SKM-1 treated with dmso at 0.1 percent for 144 hours (cell line): ENCODE measurements around the gene VLDLR.
A peak's percentile ranks its signal among the peaks of the same experiment; 100 is the strongest.

Experiments
- DNase-seq: peaks from one replicate; lab custom pipeline; 2025; ENCODE audit not compliant: unreplicated experiment; lab: John Stamatoyannopoulos, UW

Gene VLDLR

DNA sequence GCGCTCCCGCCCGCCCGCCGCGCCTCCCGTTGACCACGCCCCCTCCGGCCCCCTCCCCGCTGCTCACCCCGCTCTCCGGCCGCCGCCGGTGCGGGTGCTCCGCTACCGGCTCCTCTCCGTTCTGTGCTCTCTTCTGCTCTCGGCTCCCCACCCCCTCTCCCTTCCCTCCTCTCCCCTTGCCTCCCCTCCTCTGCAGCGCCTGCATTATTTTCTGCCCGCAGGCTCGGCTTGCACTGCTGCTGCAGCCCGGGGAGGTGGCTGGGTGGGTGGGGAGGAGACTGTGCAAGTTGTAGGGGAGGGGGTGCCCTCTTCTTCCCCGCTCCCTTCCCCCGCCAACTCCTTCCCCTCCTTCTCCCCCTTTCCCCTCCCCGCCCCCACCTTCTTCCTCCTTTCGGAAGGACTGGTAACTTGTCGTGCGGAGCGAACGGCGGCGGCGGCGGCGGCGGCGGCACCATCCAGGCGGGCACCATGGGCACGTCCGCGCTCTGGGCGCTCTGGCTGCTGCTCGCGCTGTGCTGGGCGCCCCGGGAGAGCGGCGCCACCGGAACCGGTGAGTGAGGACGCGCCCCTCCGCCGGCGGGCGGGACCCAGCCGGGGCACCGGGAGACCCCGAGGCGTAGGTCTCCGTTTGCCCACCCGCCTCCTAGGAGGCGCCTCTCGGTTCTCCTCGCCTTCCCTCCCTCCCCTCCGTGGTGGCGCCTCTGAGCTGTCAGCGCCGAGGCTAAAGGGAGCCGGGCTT is at the start of gene VLDLR:
Gene VLDLR, plus strand, starts transcription at position 66 of the 739 bp plus-strand sequence. Its CDS starts 403 bp downstream, at position 469.
- peak; percentile 66 for DNase-seq

DNA sequence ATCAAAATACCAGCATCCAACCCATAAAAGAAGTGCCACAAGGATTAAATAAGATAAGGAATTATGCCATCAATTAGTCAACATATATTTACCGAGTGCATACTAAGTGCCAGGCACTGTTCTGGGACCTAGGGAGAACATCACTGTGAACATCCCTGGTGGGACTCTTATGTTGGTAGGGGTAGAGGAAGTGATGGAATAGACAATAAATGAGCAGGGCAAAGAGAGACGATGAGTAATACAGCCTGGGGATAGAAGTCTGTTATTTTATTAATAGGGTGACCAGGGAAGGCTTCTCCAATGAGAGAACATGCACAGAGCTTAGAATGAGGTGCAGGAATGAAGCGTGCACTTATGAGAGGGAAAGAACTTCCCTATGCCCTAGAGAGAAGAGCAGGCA is 47.4 kb upstream of the VLDLR start:
- no peak for DNase-seq

DNA sequence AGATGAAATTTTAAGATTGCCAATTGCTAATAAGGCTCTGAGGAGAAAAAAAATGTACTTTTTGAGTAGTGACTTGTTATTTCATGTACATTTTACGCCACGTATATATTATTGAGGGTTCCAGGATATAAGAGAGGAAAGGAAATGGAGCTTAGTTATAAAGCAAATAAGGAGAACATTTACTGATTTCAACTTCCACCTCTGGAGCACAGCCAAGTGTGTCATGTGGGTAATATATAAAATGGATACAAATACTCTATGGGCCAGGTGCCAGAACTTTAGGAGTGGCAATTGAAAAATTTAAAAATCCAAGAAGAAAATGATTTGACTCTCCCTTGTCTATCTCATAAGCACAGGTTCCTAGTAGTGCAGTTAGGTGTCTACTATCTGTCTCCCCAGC is 45.0 kb upstream of the VLDLR start:
- DNase-seq, result no peak

DNA sequence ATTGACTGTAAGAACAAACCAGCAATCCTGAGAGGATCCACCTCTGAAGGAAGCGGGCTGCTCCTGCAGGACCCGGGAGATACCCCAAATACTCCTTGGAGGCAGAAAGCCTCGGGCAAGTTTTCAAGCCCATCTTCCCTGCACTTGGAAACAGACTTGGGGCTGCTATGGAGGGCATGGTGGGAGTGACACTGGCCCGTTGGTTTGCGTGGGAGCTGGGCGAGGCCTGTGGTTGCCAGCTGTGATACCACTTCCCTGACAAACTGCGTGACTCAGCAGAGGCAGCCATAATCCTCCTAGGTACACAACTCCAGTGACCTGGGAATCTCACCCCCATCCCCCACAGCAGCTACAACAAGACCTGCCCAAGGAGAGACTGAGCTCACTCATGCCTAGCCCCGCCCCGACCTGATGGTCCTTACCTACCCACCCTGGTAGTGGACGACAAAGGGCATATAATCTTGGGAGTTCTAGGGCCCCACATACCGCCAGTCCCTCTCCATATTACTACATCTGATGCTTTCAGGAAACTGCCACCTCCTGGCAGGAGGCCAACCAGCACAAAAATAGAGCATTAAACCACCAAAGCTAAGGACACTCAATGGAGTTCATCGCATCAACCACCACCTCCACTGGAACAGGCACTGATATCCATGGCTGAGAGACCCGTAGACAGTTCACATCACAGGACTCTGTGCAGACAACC is 38.1 kb upstream of the VLDLR start:
- DNase-seq, result no peak

DNA sequence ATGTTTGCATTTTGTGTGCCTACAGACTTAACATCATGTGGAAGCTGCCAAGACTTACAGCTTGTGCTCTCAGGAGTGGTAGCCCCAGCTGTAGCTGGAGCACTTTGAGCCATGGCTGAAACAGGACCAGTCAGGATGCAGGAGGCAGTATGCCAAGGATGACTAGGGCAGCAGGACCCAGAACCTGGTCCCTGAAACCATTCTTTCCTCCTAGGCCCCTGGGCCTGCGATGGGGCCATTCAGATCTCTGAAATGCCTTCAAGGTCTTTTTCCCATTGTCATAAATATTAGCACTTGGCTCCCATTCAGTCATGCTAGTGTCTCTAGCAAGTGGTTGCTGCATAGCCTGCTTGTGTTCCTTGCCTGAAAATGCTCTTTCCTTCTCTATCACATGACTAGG is 29.6 kb upstream of the VLDLR start:
- DNase-seq, result no peak

DNA sequence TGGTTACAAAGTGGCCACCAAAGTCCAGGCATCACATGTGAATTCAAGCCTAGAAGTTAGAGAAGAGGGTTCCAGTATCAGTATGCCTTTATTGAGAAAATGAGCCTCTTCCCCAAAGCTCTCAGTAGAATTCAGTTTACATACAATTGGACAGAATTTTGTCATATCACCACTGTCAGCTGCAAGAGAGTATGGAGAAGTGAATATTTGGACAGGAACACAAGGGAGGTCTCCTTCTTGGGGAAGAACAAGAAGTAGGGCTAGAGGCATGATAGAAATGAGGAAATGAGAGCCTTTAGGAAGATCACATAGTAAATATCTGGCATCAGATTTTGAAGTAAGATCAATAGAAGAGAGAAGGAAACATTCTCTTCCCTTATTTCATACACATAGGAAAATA is 27.8 kb upstream of the VLDLR start:
- DNase-seq, result peak; percentile 52

DNA sequence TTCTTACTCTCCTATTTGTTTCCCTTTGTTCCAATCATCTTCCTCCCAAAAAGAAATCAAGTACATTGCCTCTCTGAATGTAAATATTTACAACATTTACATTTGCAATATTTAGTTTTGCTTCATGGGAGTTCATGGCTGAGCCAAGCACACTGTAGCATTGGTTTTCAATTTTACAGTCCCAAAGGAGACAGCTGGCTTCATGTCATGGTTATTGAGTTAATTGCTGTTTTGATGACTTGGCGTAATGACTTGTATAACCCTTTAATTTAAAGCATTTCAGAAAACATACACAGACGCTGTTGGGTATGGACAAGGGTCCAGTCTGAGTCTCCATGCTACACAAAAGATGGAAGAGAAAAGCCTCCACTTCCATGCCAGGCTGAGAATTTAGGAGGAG is 25.6 kb upstream of the VLDLR start:
- no peak for DNase-seq

DNA sequence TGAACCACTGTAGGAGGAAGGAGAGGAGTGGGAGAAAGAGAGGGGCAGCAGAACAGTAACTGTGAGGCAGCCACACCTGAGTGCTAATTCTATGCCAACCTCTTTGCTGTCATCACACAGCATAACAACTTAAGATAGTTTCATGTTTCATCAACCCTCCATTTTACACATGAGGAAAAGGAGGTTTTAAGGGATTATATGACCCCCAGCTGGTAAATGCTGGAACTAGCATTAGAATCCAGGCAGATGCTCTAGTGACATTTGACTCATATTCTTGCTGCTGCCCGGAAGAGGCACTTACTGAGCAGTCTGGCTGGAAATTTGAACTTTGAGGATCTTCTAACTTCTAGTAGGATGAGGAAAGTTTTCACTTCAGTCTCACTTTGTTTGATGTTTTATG is 24.1 kb upstream of the VLDLR start:
- DNase-seq, result no peak

DNA sequence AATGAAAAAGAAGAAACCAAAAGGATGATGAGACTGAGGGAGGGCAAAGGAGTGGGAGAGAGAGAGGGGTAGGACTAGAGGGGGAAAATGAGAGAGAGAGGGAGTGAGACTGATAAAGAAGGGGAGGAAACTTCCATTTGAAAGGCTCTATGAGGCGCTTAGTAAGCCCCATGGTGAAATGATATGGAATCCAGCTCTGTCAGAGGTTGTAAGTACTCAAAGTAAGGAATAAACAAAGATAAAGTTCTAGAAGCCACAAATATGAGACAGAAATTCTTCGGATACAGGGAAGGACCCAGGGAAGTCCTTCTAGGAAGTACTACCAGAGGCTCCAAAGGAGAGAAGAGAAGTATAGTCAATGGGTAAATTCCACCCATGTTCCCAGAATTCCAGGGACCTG is 21.7 kb upstream of the VLDLR start:
- DNase-seq, result no peak

DNA sequence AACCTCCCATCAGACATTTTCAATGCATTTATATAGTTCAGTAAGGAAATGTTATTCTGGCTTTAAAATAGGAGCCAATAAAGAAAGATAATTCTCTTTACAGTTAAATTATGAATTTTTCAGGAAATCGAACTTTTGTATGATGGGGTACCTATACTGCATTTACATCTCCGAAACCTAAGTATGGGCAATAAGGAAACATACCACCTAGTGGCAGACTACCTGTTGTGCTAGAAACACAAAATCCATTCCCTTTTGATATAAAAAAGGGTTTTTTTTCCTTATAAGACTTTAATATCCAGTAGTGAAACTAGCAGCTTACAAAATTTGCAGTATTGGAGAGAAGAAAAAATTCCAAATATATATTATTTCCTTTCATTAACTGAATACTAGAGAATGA is 21.3 kb upstream of the VLDLR start:
- no peak for DNase-seq

DNA sequence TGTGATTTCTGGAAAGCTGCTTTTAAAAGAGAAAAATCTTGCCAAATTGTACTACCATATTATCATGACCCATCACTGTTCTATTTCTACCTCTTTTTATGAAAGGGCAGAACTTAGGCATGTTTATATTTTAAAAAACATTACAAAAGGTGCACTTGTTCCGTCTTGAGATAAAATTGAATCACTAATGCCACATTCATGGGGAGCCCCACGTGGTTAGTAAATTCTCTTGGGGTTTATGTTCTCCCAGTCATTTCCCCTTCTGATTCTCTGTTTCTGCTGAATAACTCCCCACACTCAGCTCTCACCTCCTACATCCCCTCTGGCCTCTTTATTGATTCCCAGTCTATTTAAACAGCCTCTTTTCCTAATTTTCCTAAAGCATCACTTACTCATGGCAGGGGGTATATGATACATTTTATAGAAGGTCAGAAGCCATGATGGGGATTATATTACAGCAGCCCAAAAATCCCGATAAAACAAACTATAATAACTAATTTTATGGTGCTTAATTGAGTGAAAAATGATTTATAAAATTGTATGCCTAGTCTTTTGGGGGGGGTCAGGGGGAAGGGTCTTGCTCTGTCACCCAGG is 19.7 kb upstream of the VLDLR start:
- no peak for DNase-seq

DNA sequence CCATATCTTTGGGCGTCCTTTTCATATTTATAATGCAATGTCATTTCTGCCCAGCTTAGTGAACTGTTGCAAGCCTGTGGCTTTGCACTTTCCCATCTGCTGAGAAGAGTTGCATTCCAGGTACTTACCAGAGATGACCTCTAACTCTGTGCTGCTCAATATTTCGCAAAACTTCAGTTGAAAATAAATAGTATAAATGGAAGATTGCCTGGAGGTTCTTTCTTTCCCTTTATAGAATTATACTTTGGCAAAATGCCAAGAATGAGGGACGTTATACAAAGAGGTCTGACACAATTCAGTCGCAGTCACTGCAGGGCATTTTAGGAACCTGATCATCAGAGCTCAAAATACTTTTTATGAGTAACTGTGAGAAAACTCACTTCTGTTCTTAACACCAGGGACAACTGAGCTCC is 18.9 kb upstream of the VLDLR start:
- DNase-seq, result peak; percentile 62

DNA sequence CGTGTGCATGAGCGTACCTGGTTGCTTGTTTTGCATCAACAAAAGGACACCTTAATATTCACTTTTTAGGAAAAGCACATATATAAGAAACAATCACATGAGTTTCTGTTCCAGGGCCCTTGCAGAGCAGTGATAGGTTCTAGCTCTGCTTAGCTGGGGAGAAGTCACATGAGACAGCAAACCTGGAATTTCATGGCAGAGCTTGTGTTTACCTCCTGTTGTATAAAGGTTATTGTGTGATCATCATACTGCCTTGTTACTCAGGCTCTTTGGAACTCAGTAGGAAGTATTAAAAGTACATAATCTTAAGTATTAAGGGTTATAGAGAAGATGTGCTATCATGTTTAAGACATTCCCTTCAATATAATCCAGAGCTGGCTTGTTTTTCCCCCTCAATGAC is 18.0 kb upstream of the VLDLR start:
- no peak for DNase-seq

DNA sequence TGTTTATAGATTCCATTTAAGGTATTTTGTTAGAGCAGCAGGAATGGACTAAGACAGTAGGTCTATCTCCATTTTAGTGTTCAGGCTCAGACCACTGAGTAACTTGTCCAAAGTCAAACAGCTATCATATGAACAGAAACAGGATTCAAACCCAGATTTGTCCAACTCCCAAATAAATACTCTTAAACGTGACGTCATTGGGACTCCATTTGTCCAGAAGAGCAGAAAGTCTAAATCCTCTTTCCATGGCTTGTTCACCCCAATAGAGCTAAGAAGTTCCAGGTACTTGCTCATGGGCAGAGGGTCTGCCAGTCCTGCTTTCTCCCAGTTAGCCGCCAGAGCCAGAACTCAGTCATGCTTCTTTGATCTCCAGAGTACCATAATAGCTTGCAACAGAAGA is 16.3 kb upstream of the VLDLR start:
- no peak for DNase-seq

DNA sequence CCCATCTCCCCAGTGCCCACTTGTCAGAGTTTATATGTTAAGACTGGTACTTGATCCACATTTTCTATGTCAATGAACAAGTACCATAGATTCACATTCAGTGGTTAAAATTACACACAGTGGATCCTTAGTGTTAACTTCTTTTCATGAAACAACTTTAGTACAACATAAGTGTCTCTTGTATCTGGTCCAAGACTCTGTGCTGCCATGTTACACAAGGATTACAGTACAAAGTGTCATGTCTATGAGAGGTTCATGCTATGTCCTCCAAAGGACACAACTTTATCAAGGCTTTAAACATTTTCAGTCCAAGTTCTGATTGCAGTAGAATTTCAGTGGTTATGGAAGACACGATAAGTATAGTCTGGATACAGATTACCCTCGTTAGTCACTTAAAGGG is 13.3 kb upstream of the VLDLR start:
- DNase-seq, result no peak

DNA sequence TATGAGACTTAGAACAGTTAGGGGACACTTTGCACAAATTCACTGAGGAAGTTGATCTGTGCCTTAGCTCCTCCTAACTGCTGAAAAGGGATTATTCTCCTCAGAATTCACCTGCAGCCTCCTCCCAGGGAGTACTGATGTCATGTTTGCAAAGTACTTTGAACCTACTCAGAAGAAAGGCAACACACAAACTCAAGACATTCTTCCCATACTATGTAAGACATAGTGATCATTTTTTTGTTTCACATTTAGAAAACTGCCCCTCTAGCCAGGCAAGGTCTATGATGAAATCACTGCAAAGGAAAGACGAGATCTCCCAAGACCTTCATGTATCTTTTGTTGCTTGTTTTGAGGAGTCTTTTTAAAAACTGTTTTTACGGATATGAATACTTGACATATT is 10.6 kb upstream of the VLDLR start:
- no peak for DNase-seq

DNA sequence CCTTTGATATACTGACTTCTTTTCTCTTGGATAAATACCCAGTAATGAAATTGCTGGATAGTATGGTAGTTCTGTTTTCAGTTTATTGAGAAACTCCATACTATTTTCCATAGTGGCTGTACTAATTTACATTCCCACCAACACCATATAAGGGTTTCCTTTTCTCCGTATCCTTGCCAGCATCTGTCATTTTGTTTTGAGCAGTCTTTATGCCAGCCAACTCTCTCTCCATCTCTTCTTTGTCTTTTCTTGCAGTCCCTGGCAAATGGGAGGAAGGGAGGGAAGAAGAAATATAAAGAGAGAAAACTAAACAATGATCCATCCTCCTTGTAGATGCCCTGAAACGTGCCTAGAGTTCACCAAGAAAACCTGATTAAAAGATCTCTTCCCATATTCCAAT is 9.6 kb upstream of the VLDLR start:
- DNase-seq, result no peak

DNA sequence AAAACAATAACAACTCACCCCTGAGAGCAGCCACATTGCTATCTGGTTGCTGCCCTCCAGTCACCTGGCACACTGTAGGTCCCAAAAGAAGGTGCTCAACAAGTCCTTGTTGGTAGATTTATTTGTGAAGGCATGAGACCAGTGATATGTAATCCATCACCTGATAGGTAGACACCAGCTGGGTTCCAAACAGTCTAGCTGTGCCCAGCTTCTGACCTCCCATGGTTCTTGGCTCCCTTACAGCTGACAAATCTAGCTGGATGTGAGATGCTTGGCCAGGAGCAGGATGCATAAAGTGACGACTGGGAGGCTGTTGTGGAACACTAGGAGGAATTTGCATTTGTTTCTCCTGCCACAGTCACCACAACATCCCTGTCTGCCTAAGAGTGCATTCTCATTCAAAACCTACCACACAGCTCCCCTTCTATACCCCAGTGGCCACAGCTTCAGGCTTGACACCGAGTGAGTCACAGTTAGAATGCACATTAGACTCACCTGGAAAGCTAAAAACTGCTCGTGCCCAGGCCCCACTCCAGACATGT is 7.8 kb upstream of the VLDLR start:
- no peak for DNase-seq

DNA sequence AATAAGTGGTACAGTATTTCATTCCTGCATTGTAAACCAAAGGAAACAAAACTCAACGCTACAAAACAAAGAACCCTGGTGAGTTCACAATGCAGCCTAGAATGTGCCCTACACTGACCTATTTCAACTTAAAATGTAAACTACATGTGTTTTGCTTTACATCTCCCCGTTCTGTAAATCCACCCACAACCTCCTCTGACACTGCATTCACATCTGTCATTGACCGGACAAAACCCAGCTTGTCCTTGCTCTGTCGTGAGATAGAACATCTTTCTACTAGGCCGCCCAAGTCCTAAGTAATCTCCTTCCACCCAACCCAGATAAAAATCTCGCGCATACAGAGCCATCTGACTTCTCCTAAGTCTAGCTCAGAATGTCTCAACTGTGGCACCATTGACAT is 6.1 kb upstream of the VLDLR start:
- no peak for DNase-seq

DNA sequence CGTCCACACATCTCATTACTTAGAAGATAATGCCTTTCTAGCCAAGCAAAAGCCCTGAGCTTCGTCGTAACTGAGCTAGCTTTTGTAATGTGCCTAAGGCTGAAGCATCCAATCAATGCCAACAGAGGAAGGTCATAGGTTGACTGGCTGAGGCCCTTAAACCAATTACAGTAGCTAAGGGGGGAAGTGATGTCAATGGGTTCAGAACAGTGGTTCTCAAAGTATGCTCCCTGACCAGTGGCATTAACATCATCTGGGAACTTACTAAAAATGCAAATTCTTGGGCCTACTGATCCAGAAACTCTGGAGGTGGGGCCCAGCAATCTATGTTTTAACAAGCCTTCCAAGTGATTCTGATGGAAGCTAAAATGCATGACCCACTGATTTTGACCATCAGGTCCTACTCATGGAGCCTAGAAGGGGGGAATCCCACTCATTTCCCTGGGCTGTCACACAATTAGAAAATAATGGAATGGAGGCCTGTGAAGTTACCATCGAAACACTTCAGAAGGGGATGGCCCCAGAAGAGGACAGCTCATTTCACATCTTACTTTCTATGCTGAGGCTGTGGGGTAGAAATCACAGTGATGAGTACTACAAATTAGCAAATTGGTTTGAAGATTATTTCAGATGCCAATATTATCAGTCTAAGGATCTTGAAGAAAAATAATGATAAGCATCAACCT is 4.8 kb upstream of the VLDLR start:
- DNase-seq, result no peak

DNA sequence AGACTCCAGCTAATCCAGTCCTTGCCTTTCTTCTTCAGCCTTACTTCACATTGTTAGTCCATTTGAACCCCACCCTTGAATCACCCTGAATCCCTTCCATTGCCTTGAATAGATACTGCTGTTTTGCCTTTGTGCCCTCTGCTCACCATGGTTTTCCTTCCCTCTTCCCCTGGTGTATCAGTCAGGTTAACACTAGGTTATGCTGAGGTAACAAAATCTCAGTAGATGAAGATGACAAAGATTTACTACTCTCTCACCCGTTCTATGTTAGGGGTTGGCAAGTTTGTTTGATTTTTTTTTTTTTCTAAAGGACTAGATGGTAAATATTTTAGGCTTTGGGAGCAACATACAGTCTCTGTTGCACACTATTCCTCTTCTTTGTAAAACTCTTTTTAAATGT is 3.3 kb upstream of the VLDLR start:
- no peak for DNase-seq
